ENCODE data around the gene PKNOX1.
"Not testable (repeated sequence)": the region's sequence is repeated elsewhere in the genome, so short reads cannot be mapped to it uniquely, and the experiment has no call there.

PKNOX1 gene

DNA sequence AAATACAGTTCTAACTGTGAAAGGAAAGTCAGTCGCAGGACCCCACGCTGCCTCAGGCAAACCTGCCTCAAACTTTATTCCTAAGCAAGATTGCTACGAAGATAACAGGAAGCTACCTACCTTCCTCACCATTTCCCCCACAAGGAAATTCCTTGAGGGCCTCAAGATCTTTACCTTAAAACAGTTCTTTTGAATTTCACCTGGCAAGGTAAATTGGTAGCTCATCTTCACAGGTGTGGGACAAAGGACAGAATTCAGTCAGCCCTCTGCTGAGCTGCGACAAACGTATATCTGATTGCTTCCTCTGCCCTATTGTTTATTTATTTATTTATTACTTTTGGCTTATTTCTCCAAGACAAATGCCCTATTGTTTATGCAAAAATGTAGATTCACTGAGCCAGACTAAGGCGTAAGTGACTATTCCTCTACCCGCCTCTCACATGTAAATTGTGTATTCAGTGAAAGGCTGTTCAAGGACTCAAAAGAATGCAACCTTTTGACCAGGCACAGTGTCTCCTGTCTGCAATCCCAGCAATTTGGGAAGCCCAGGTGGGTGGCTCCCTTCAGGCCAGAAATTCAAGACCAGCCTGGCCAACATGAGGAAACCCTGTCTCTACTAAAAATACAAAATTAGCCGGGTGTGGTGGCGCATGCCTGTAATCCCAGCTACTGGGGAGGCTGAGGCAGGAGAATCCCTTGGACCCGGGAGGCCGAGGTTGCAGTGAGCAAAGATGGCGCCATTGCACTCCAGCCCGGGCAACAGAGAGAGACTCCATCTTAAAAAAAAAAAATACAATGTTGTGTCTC is 17.3 kb upstream of the PKNOX1 start:
- no peak for TF ChIP-seq CTCF (IDR thresholded peaks at IDR 0.05; ENCODE audit: insufficient read depth, low read depth, low read length, missing control alignments)
- no peak for DNase-seq (ENCODE audit: low read depth)

GRCh38 chr21:42958122-42958521 is 16.2 kb upstream of the PKNOX1 start:
- H3K4me3 ChIP-seq (ENCODE audit: low read length); DNase-seq (ENCODE audit: low read depth): not testable (repeated sequence)

More for the DNA sequence above, 17.3 kb upstream of the PKNOX1 start:
- H3K4me3 ChIP-seq (ENCODE audit: low read length) = no peak overlapping the region

GRCh38 chr21:42959728-42960127 is 14.6 kb upstream of the PKNOX1 start:
- no peak for TF ChIP-seq CTCF (IDR thresholded peaks at IDR 0.05; ENCODE audit: insufficient read depth, low read depth, low read length, missing control alignments)
- H3K4me3 ChIP-seq (ENCODE audit: low read length) = no peak overlapping the region
- DNase-seq (ENCODE audit: low read depth) = no peak

- no peak for DNase-seq (ENCODE audit: low read depth)
- TF ChIP-seq CTCF (IDR thresholded peaks at IDR 0.05; ENCODE audit: insufficient read depth, low read depth, low read length, missing control alignments) = no peak
- H3K4me3 ChIP-seq (ENCODE audit: low read length) = no peak overlapping the region
These were observed 11.9 kb upstream of the PKNOX1 start for GRCh38 chr21:42962380-42963007.

- no peak for TF ChIP-seq CTCF (IDR thresholded peaks at IDR 0.05; ENCODE audit: insufficient read depth, low read depth, low read length, missing control alignments)
- DNase-seq (ENCODE audit: low read depth) = no peak
- no peak overlapping the region for H3K4me3 ChIP-seq (ENCODE audit: low read length)
These were observed 10.3 kb upstream of the PKNOX1 start for GRCh38 chr21:42964086-42964485.

GRCh38 chr21:42964546-42965210 is 9.7 kb upstream of the PKNOX1 start:
- no peak for DNase-seq (ENCODE audit: low read depth)
- no peak overlapping the region for H3K4me3 ChIP-seq (ENCODE audit: low read length)
- TF ChIP-seq CTCF (IDR thresholded peaks at IDR 0.05; ENCODE audit: insufficient read depth, low read depth, low read length, missing control alignments) = no peak

GRCh38 chr21:42965211-42965560 is 9.2 kb upstream of the PKNOX1 start:
- no peak for TF ChIP-seq CTCF (IDR thresholded peaks at IDR 0.05; ENCODE audit: insufficient read depth, low read depth, low read length, missing control alignments)
- H3K4me3 ChIP-seq (ENCODE audit: low read length) = no peak overlapping the region
- DNase-seq (ENCODE audit: low read depth) = no peak

DNA sequence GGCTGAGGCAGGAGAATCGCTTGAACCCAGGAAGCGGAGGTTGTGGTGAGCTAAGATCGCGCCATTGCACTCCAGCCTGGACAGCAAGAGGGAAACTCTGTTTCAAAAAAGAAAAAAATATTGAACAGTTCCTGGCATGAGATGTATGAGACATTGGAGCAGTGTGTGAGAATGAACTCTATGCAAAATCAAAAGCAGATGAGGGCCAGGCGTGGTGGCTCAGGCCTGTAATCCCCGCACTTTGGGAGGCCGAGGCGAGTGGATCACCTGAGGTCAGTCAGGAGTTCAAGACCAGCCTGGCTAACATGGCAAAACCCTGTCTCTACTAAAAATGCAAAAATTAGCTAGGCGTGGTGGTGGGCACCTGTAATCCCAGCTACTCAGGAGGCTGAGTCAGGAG is 6.7 kb upstream of the PKNOX1 start:
- not testable (repeated sequence) for DNase-seq (ENCODE audit: low read depth); H3K4me3 ChIP-seq (ENCODE audit: low read length)
